SK-N-SH treated with all-trans-retinoic acid at 6 μM for 48 hours (cell line): ENCODE data around the gene CKM.

Experiments used
- ATAC-seq: fragments of 200-7000 bp; cut with Tn5 transposase; 3 replicates; pipeline ENCODE4 v1.9.1; 2020; ENCODE audit warnings: mild to moderate bottlenecking, moderate library complexity
- BACH2 ChIP-seq: fragments of 250-450 bp; sonication (Bioruptor Pico); IDR thresholded peaks from 2 replicates; pipeline ENCODE4 v1.9.0; 2021; ENCODE audit warnings: mild to moderate bottlenecking, borderline replicate concordance
- CREB5 ChIP-seq: fragments of 250-450 bp; sonication (Bioruptor Pico); IDR thresholded peaks from 2 replicates; pipeline ENCODE4 v1.5.1; 2020; ENCODE audit warnings: low read depth, mild to moderate bottlenecking, moderate library complexity
- CSDC2 ChIP-seq: fragments of 250-450 bp; sonication (Bioruptor Pico); IDR thresholded peaks from 2 replicates; pipeline ENCODE4 v1.5.0; 2020; ENCODE audit warnings: mild to moderate bottlenecking, moderate library complexity
- CSRNP3 ChIP-seq: fragments of 250-450 bp; sonication (Bioruptor Pico); IDR thresholded peaks from 2 replicates; pipeline ENCODE4 v1.5.1; 2021; ENCODE audit warnings: mild to moderate bottlenecking, moderate library complexity
- ESRRG ChIP-seq: fragments of 250-450 bp; sonication (Bioruptor Pico); IDR thresholded peaks from 2 replicates; pipeline ENCODE4 v1.6.1; 2021; ENCODE audit warnings: mild to moderate bottlenecking
- GLIS3 ChIP-seq: fragments of 250-450 bp; sonication (Bioruptor Pico); IDR thresholded peaks from 2 replicates; pipeline ENCODE4 v1.5.0; 2020; ENCODE audit warnings: mild to moderate bottlenecking, moderate library complexity
- OSR1 ChIP-seq: fragments of 250-450 bp; sonication (Bioruptor Pico); IDR thresholded peaks from 2 replicates; pipeline ENCODE4 v1.8.0; 2022; ENCODE audit warnings: moderate library complexity, mild to moderate bottlenecking, inconsistent platforms
- PPARA ChIP-seq: fragments of 250-450 bp; sonication (Bioruptor Pico); IDR thresholded peaks from 2 replicates; pipeline ENCODE4 v1.5.0; 2020; ENCODE audit warnings: mild to moderate bottlenecking, borderline replicate concordance
- RARB ChIP-seq: fragments of 250-450 bp; sonication (Bioruptor Pico); IDR thresholded peaks from 2 replicates; pipeline ENCODE4 v1.8.0; 2021; ENCODE audit warnings: mild to moderate bottlenecking, moderate library complexity
- SNAI2 ChIP-seq: fragments of 250-450 bp; sonication (Bioruptor Pico); IDR thresholded peaks from 2 replicates; pipeline ENCODE4 v1.5.0; 2020; ENCODE audit warnings: mild to moderate bottlenecking, moderate library complexity
- TCF4 ChIP-seq: fragments of 250-450 bp; sonication (Bioruptor Pico); IDR thresholded peaks from 2 replicates; pipeline ENCODE4 v1.8.0; 2021; ENCODE audit warnings: mild to moderate bottlenecking, moderate library complexity, borderline replicate concordance
- TOX ChIP-seq: fragments of 250-450 bp; sonication (Bioruptor Pico); IDR thresholded peaks from 2 replicates; pipeline ENCODE4 v1.8.0; 2021; ENCODE audit warnings: mild to moderate bottlenecking, moderate library complexity, borderline replicate concordance
- ZC3H10 ChIP-seq: fragments of 250-450 bp; sonication (Bioruptor Pico); IDR thresholded peaks from 2 replicates; pipeline ENCODE4 v1.5.1; 2021; ENCODE audit warnings: mild to moderate bottlenecking, moderate library complexity
- ZFP3 ChIP-seq: fragments of 250-450 bp; sonication (Bioruptor Pico); IDR thresholded peaks from 2 replicates; pipeline ENCODE4 v1.5.0; 2020; ENCODE audit warnings: mild to moderate bottlenecking, moderate library complexity
- ZFP30 ChIP-seq: fragments of 450-650 bp; formaldehyde crosslinking; IDR thresholded peaks from 2 replicates; pipeline ENCODE4 v1.5.0; 2022; ENCODE audit warnings: mild to moderate bottlenecking, moderate library complexity
- ZNF565 ChIP-seq: fragments of 450-650 bp; formaldehyde crosslinking; conservative IDR thresholded peaks from 2 replicates; pipeline ENCODE4 v1.5.0; 2020; ENCODE audit warnings: low read depth, mild to moderate bottlenecking, moderate library complexity
- ZNF70 ChIP-seq: fragments of 450-650 bp; formaldehyde crosslinking; IDR thresholded peaks from 2 replicates; pipeline ENCODE4 v1.5.0; 2020; ENCODE audit warnings: mild to moderate bottlenecking, moderate library complexity
- ZNF8 ChIP-seq: fragments of 450-650 bp; formaldehyde crosslinking; IDR thresholded peaks from 2 replicates; pipeline ENCODE4 v1.5.0; 2020; ENCODE audit warnings: mild to moderate bottlenecking, moderate library complexity
- TF ChIP-seq, protein P1 (sequence below): fragments of 250-450 bp; sonication (Bioruptor Pico); IDR thresholded peaks from 2 replicates; pipeline ENCODE4 v1.5.0; 2020; ENCODE audit warnings: mild to moderate bottlenecking, moderate library complexity
- TF ChIP-seq, protein P2 (sequence below): fragments of 250-450 bp; sonication (Bioruptor Pico); IDR thresholded peaks from 2 replicates; pipeline ENCODE4 v1.8.0; 2020; ENCODE audit warnings: mild to moderate bottlenecking, moderate library complexity, borderline replicate concordance
- TF ChIP-seq, protein P3 (sequence below): fragments of 250-450 bp; sonication (Bioruptor Pico); IDR thresholded peaks from 2 replicates; pipeline ENCODE4 v1.8.0; 2021; ENCODE audit warnings: low read depth, mild to moderate bottlenecking, moderate library complexity, borderline replicate concordance

Gene CKM

DNA sequence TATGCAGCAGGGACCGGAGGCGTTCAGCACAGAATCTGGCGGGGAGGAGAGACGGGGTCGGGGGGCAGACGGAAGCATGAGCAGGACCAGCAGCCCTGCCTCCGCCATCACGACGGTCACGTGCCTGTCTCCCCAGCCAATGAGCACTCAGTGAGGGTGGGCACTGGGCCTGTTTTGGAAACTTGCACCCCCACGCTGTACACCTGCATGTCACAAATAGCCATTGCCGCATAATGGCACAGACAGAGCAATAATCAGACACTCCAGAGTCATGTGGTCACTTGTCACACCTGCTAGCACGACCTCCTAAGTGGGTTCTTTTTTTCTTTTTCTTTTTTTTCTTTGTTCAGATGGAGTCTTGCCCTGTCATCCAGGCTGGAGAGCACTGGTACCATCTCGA is 38.9 kb upstream of the CKM start:
- no peak for ATAC-seq
- TF ChIP-seq RARB (CRISPR knock-in tag): no peak
- TF ChIP-seq, protein P1, sequence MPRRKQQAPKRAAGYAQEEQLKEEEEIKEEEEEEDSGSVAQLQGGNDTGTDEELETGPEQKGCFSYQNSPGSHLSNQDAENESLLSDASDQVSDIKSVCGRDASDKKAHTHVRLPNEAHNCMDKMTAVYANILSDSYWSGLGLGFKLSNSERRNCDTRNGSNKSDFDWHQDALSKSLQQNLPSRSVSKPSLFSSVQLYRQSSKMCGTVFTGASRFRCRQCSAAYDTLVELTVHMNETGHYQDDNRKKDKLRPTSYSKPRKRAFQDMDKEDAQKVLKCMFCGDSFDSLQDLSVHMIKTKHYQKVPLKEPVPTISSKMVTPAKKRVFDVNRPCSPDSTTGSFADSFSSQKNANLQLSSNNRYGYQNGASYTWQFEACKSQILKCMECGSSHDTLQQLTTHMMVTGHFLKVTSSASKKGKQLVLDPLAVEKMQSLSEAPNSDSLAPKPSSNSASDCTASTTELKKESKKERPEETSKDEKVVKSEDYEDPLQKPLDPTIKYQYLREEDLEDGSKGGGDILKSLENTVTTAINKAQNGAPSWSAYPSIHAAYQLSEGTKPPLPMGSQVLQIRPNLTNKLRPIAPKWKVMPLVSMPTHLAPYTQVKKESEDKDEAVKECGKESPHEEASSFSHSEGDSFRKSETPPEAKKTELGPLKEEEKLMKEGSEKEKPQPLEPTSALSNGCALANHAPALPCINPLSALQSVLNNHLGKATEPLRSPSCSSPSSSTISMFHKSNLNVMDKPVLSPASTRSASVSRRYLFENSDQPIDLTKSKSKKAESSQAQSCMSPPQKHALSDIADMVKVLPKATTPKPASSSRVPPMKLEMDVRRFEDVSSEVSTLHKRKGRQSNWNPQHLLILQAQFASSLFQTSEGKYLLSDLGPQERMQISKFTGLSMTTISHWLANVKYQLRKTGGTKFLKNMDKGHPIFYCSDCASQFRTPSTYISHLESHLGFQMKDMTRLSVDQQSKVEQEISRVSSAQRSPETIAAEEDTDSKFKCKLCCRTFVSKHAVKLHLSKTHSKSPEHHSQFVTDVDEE (CRISPR knock-in tag): no peak

GRCh38 chr19:45358213-45358792 is 35.6 kb upstream of the CKM start:
- no peak for TF ChIP-seq ZNF70 (CRISPR knock-in tag)
- no peak for TF ChIP-seq RARB (CRISPR knock-in tag)
- TF ChIP-seq ZFP3 (CRISPR knock-in tag): no peak

DNA sequence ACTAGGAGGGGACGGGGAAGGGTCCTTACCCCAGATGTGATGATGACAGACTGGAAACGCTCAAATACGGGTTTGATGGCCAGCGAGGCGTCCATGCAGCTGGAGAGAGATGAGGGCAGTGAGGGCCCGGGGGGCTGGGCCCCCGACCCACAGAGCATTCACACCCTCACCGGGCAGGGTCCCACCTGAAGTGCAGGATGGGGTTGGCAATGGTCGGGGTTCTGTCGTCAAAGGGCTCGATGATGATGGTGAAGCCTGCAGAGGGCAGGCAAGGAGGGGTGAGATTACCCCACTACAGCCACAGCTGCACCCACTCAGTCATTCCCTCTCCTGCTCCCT is 34.7 kb upstream of the CKM start:
- no peak for ATAC-seq
- TF ChIP-seq ZNF70 (CRISPR knock-in tag) (no peak), TCF4 (no peak), RARB (CRISPR knock-in tag) (no peak), CSDC2 (CRISPR knock-in tag) (no peak), CREB5 (CRISPR knock-in tag) (no peak), ZFP30 (CRISPR knock-in tag) (no peak), OSR1 (CRISPR knock-in tag) (no peak), ZC3H10 (no peak)

More at GRCh38 chr19:45358213-45358792, 35.6 kb upstream of the CKM start:
- ATAC-seq: no peak

DNA sequence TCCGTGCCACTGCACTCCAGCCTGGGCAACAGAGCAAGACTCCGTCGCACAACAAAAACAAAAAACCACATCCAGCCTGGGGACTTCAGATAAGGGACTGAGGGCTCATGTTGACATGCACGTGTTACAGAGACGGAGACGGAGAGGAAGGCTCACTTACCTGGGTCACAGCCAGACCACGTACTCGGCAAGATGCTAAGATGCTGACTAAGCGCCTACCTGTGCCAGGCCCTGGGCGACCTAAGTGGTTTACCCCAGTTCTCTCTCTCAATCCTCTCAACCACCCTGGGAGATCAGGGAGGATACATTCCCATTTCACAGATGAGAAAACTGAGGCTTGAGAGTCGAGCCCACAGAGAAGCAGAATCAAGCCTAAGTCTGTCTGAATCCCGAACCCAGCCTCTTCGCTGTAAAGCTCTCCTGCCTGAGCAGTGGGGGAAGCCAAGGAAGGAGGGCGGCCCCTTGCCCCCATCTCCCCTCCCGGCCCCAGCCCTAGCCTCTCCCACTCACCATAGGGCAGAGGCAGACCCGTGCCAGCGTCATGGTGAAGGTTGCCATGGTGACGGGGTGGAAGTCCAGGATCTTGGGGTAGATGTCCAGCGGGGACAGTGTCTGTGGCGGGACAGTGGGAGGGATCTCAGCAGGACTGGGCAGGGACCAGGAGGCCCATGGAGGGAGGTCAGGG is 34.2 kb upstream of the CKM start:
- TF ChIP-seq ZNF70 (CRISPR knock-in tag): no peak
- no peak for TF ChIP-seq CSDC2 (CRISPR knock-in tag)
- TF ChIP-seq RARB (CRISPR knock-in tag): no peak
- no peak for TF ChIP-seq CSRNP3 (CRISPR knock-in tag)
- no peak for TF ChIP-seq ESRRG (CRISPR knock-in tag)
- no peak for TF ChIP-seq ZNF565 (CRISPR knock-in tag)
- TF ChIP-seq TCF4: no peak
- no peak for TF ChIP-seq PPARA (CRISPR knock-in tag)
- no peak for TF ChIP-seq TOX
- TF ChIP-seq ZC3H10: no peak
- no peak for TF ChIP-seq CREB5 (CRISPR knock-in tag)
- TF ChIP-seq, protein P2, sequence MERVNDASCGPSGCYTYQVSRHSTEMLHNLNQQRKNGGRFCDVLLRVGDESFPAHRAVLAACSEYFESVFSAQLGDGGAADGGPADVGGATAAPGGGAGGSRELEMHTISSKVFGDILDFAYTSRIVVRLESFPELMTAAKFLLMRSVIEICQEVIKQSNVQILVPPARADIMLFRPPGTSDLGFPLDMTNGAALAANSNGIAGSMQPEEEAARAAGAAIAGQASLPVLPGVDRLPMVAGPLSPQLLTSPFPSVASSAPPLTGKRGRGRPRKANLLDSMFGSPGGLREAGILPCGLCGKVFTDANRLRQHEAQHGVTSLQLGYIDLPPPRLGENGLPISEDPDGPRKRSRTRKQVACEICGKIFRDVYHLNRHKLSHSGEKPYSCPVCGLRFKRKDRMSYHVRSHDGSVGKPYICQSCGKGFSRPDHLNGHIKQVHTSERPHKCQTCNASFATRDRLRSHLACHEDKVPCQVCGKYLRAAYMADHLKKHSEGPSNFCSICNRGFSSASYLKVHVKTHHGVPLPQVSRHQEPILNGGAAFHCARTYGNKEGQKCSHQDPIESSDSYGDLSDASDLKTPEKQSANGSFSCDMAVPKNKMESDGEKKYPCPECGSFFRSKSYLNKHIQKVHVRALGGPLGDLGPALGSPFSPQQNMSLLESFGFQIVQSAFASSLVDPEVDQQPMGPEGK (CRISPR knock-in tag): no peak
- TF ChIP-seq OSR1 (CRISPR knock-in tag): no peak
- TF ChIP-seq BACH2 (CRISPR knock-in tag): no peak
- TF ChIP-seq SNAI2: no peak
- no peak for TF ChIP-seq ZFP30 (CRISPR knock-in tag)
- no peak for TF ChIP-seq ZNF8 (CRISPR knock-in tag)
- TF ChIP-seq, protein P3, sequence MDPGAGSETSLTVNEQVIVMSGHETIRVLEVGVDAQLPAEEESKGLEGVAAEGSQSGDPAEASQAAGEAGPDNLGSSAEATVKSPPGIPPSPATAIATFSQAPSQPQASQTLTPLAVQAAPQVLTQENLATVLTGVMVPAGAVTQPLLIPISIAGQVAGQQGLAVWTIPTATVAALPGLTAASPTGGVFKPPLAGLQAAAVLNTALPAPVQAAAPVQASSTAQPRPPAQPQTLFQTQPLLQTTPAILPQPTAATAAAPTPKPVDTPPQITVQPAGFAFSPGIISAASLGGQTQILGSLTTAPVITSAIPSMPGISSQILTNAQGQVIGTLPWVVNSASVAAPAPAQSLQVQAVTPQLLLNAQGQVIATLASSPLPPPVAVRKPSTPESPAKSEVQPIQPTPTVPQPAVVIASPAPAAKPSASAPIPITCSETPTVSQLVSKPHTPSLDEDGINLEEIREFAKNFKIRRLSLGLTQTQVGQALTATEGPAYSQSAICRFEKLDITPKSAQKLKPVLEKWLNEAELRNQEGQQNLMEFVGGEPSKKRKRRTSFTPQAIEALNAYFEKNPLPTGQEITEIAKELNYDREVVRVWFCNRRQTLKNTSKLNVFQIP (CRISPR knock-in tag): no peak
- TF ChIP-seq GLIS3 (CRISPR knock-in tag): no peak
- TF ChIP-seq, all 23 proteins: peak for 0
- ATAC-seq: no peak
